HepG2 (cell line): Measurements from ENCODE around the gene DNAJB11. TPM values are rescaled to one million over a fixed set of nuclear protein-coding genes. Genes with fewer than 3 reads are reported as not detected.

Experiments used
- AHR ChIP-seq: IDR thresholded peaks from 2 replicates; pipeline ENCODE4 v1.6.1; 2018; ENCODE audit warnings: missing genetic modification reagents, missing compliant biosample characterization
- ARNT2 ChIP-seq: sonication (generic); formaldehyde crosslinking; IDR thresholded peaks from 2 replicates; pipeline ENCODE4 v1.8.0; 2022; ENCODE audit warnings: mild to moderate bottlenecking, low read depth, missing genetic modification reagents, moderate library complexity
- HMGXB4 ChIP-seq, 2 experiments: sonication (generic) in 1 of 2; formaldehyde crosslinking in 1 of 2; IDR thresholded peaks; 2 replicates each; pipeline versions ENCODE4 v1.4.0 to v1.6.1; 2018 to 2020; ENCODE audit warnings: missing genetic modification reagents in 2 of 2, borderline replicate concordance in 1 of 2, low read depth in 1 of 2, mild to moderate bottlenecking in 1 of 2, missing biosample characterization in 1 of 2
- IKZF1 ChIP-seq: fragments of 450-650 bp; IDR thresholded peaks from 2 replicates; pipeline ENCODE4 v1.7.1; 2016
- IRF1 ChIP-seq: sonication (generic); formaldehyde crosslinking; IDR thresholded peaks from 2 replicates; pipeline ENCODE4 v1.4.0; 2020; ENCODE audit warnings: low read depth, mild to moderate bottlenecking, missing genetic modification reagents
- PITX1 ChIP-seq: sonication (generic); formaldehyde crosslinking; IDR thresholded peaks from 2 replicates; pipeline ENCODE4 v1.5.1; 2020; ENCODE audit warnings: mild to moderate bottlenecking, missing genetic modification reagents
- RERE ChIP-seq: IDR thresholded peaks from 2 replicates; pipeline ENCODE4 v1.6.1; 2016; ENCODE audit warnings: low read depth, missing genetic modification reagents, missing compliant biosample characterization
- SATB2 ChIP-seq: sonication (generic); formaldehyde crosslinking; IDR thresholded peaks from 2 replicates; pipeline ENCODE4 v1.5.0; 2020; ENCODE audit warnings: missing genetic modification reagents
- SIN3A ChIP-seq: IDR thresholded peaks from 2 replicates; pipeline ENCODE4 v1.6.1; 2011; ENCODE audit warnings: low read depth, mild to moderate bottlenecking, control low read depth, low read length, borderline replicate concordance
- ZFAT ChIP-seq: sonication (generic); formaldehyde crosslinking; conservative IDR thresholded peaks from 2 replicates; pipeline ENCODE4 v1.8.1; 2023; ENCODE audit warnings: missing genetic modification reagents, inconsistent platforms
- ZNF180 ChIP-seq: sonication (generic); formaldehyde crosslinking; IDR thresholded peaks from 2 replicates; pipeline ENCODE4 v1.4.0; 2020; ENCODE audit warnings: low read depth, missing genetic modification reagents, borderline replicate concordance
- ZNF274 ChIP-seq: sonication (generic); formaldehyde crosslinking; IDR thresholded peaks from 2 replicates; pipeline ENCODE4 v1.5.1; 2020; ENCODE audit warnings: mild to moderate bottlenecking, missing genetic modification reagents
- ZNF589 ChIP-seq: sonication (generic); formaldehyde crosslinking; conservative IDR thresholded peaks from 2 replicates; pipeline ENCODE4 v1.8.0; 2022; ENCODE audit warnings: mild to moderate bottlenecking, moderate library complexity, missing genetic modification reagents
- polyA plus RNA-seq, 8 experiments: library from polyadenylated mRNA; depleted of rRNA in 3 of 8; stranded (reverse) in 7 of 8; unstranded in 1 of 8; fragments of >200 nt; fragmentation: Illumina TruSeq in 4 of 8; extraction: Trizol in 4 of 8; gene quantifications; 2 replicates each; pipeline versions ENCODE4 v1.2.1 to v1.2.3, GENCODE V29; 2011 to 2016; ENCODE audit warnings: low read depth in 4 of 8, missing spikeins in 1 of 8, mixed read lengths in 1 of 8; ENCODE audit not compliant: insufficient read depth in 1 of 8
- total RNA-seq, 5 experiments: library from RNA; depleted of rRNA; stranded (reverse); fragments of >200 nt; fragmentation: Illumina TruSeq; extraction: Trizol; gene quantifications; 2 replicates each; pipeline ENCODE4 v1.2.3, GENCODE V29; 2016; ENCODE audit warnings: low read depth in 1 of 5
- TF ChIP-seq, protein P1 (sequence below): fragments of 450-650 bp; IDR thresholded peaks from 2 replicates; pipeline ENCODE4 v1.6.1; 2017
- TF ChIP-seq, protein P2 (sequence below): sonication (generic); formaldehyde crosslinking; IDR thresholded peaks from 2 replicates; pipeline ENCODE4 v1.4.0; 2020; ENCODE audit warnings: missing genetic modification reagents

The DNAJB11 gene
- total and polyA plus RNA-seq, 2 of the 13 experiments (the other 11 are each of a cell fraction or from before 2014, with no cell fraction given): 41.0 to 132 TPM

DNA sequence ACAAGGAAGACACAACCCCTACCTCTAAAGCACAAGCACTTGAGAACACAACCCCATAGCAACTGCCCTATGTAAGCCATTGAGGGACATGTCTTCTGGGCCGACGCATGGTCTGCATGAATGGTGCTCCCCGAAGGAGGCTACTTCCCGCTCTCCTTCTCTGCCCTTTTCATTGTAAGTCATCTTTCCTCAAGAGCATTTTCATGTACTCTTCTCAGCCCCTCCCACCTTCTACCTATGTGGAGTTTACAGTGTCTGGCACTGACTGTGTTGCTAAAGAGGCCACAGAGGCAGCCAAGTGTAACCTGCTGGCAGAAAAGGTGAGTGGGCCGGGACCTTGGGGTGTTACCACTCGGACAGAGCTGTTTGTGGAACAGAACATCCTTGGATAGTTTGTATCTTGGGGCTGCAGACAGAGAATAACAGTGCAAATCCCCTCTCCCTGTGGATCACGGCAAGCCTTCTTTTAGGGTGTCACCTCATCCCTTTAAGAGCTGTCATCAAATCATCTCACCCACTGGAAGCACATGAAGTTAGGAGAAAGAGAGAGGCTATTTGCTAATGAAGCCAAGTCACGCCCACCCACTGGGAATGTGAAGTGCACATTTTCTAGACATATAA, 47.9 kb downstream of the DNAJB11 start (continued):
- TF ChIP-seq HMGXB4 (CRISPR knock-in tag; IDR thresholded peaks at IDR 0.05; ENCODE audit: borderline replicate concordance in 1 of 2, low read depth in 1 of 2) (0 out of 4 replicates have a peak, but pooled peaks of 1 of the 2 experiments have one; percentile 1), ZNF180 (no peak), PITX1 (no peak), SIN3A (no peak), ZNF274 (CRISPR knock-in tag) (no peak), ZFAT (CRISPR knock-in tag) (no peak), AHR (CRISPR knock-in tag) (no peak), RERE (CRISPR knock-in tag) (no peak), IRF1 (CRISPR knock-in tag) (no peak), SATB2 (no peak), ZNF589 (CRISPR knock-in tag) (peak; percentile 55; the same call in 1 of the 2 replicates), IKZF1 (no peak), ARNT2 (CRISPR knock-in tag) (no peak)
- TF ChIP-seq, protein P1, sequence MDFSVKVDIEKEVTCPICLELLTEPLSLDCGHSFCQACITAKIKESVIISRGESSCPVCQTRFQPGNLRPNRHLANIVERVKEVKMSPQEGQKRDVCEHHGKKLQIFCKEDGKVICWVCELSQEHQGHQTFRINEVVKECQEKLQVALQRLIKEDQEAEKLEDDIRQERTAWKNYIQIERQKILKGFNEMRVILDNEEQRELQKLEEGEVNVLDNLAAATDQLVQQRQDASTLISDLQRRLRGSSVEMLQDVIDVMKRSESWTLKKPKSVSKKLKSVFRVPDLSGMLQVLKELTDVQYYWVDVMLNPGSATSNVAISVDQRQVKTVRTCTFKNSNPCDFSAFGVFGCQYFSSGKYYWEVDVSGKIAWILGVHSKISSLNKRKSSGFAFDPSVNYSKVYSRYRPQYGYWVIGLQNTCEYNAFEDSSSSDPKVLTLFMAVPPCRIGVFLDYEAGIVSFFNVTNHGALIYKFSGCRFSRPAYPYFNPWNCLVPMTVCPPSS: no peak
- TF ChIP-seq, protein P2, sequence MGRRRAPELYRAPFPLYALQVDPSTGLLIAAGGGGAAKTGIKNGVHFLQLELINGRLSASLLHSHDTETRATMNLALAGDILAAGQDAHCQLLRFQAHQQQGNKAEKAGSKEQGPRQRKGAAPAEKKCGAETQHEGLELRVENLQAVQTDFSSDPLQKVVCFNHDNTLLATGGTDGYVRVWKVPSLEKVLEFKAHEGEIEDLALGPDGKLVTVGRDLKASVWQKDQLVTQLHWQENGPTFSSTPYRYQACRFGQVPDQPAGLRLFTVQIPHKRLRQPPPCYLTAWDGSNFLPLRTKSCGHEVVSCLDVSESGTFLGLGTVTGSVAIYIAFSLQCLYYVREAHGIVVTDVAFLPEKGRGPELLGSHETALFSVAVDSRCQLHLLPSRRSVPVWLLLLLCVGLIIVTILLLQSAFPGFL (CRISPR knock-in tag): no peak
